Kidney epithelial cell (primary cell): ENCODE results near the gene TENM4. TPM values are rescaled to one million over a fixed set of nuclear protein-coding genes. Genes with fewer than 3 reads are reported as not detected.

Experiments
- DNase-seq: peaks from one replicate; pipeline ENCODE4 v3.0.0-alpha.2; 2010; ENCODE audit warnings: low read depth
- H3K27me3 ChIP-seq: 2 replicates; pipeline ENCODE4 v1.6.0; 2011; ENCODE audit warnings: low read length; ENCODE audit not compliant: control insufficient read depth, insufficient read depth
- H3K36me3 ChIP-seq: 2 replicates; pipeline ENCODE4 v1.5.1; 2011; ENCODE audit warnings: low read length; ENCODE audit not compliant: control insufficient read depth, insufficient read depth
- H3K4me3 ChIP-seq: 2 replicates; pipeline ENCODE4 v1.5.1; 2011; ENCODE audit warnings: low read depth, mild to moderate bottlenecking, control low read depth, low read length
- total RNA-seq: library from RNA; depleted of rRNA; stranded (reverse); fragments of >200 nt; gene quantifications from 2 replicates; pipeline ENCODE4 v1.2.3, GENCODE V29; 2015
- TF ChIP-seq, protein P1 (sequence below): IDR thresholded peaks from 2 replicates; pipeline ENCODE4 v1.5.1; 2011; ENCODE audit warnings: mild to moderate bottlenecking, moderate library complexity, low read length, control low read depth, inconsistent platforms; ENCODE audit not compliant: insufficient read depth, poor library complexity, severe bottlenecking

Gene TENM4
- total RNA-seq, 1 donor from 2014 or later = 35.3 TPM

DNA sequence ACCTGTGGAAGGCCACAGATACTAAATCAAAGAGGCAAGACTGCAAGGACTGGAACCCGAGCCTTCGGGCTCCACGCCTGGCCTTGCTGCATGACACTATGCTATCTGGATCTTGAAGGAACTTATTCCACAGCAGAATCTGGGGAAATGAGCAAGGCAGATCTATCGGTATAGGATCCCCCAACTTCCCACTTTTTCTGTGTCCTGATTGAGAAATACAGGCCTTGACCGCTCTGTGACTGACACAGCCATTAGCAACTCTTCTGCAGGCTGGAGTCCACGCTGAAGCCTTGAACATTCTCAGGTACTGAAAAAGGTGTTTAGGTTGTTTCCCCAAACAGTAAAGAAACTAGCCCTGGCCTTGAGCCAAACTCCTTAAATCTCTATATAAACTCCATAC, 625.0 kb downstream of the TENM4 start:
- DNase-seq = no peak
- Histone ChIP-seq H3K27me3 (no peaks in the 10 kb centered on the region), H3K36me3 (no peaks in the 10 kb centered on the region), H3K4me3 (no peak overlapping the region)
- TF ChIP-seq, protein P1, sequence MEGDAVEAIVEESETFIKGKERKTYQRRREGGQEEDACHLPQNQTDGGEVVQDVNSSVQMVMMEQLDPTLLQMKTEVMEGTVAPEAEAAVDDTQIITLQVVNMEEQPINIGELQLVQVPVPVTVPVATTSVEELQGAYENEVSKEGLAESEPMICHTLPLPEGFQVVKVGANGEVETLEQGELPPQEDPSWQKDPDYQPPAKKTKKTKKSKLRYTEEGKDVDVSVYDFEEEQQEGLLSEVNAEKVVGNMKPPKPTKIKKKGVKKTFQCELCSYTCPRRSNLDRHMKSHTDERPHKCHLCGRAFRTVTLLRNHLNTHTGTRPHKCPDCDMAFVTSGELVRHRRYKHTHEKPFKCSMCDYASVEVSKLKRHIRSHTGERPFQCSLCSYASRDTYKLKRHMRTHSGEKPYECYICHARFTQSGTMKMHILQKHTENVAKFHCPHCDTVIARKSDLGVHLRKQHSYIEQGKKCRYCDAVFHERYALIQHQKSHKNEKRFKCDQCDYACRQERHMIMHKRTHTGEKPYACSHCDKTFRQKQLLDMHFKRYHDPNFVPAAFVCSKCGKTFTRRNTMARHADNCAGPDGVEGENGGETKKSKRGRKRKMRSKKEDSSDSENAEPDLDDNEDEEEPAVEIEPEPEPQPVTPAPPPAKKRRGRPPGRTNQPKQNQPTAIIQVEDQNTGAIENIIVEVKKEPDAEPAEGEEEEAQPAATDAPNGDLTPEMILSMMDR = no peak

DNA sequence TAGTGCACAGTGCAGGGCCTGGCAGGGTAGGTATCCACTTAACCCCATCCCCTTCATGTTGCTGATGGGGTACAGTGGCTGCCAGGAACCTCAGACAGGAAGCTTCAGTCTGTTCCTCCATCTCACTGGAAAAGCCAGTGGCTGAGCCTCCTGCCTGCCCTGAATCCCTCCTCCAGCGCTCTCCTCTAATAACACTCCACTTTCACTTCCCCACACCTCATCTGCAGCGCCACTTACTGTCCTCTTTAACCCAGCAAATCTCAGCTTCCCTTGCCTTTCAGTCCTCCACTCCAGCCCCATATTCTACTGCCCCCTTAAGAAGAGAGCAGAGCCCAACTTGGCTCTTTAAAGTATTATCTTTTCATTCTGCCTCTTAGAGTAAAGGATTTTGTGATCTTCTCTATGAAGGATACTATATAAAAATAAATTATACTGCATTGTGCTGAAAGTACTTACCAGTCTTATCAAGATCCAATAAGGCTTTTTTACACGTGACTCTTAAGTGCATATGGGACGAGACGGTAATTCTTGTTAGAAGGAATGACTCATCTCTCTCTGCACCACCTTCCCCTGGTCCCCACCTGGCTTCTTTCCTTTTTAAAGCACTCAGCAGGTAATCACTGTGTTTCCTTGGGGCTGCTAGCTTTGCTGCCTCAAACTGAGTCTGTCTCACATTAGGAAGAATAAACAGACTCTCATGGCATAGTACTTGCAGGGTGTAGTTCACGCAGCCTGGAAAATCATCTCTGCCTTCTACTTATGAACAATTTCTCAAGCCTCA, 628.1 kb downstream of the TENM4 start:
- TF ChIP-seq, protein P1 = no peak
- Histone ChIP-seq H3K27me3 (no peaks in the 10 kb centered on the region), H3K4me3 (no peak overlapping the region), H3K36me3 (no peaks in the 10 kb centered on the region)
- no peak for DNase-seq

DNA sequence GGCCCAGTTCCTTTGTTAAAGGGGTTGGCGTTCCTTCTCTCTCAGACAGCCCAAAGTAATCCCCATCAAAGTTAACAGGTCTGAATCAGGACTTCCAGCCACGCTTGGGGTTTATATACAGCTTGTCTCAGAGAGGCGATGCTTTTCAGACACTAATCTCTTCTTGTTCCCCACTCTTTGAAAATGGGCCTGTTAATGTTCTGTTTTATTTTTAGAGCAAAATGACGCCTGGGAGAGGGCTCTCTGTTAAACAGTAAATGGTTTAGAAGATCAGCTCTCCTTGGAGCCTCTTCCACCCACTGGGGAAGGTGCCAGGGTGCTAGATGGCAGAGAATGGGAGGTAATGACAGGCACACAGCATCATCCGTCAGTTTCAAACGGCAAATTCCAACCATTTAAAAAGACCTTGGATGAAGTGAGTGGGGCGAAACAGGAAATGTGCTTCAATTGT, 630.2 kb downstream of the TENM4 start:
- no peak for DNase-seq
- TF ChIP-seq, protein P1 = no peak
- no peaks in the 10 kb centered on the region for H3K36me3 ChIP-seq
- no peak overlapping the region for H3K4me3 ChIP-seq
- no peaks in the 10 kb centered on the region for H3K27me3 ChIP-seq

DNA sequence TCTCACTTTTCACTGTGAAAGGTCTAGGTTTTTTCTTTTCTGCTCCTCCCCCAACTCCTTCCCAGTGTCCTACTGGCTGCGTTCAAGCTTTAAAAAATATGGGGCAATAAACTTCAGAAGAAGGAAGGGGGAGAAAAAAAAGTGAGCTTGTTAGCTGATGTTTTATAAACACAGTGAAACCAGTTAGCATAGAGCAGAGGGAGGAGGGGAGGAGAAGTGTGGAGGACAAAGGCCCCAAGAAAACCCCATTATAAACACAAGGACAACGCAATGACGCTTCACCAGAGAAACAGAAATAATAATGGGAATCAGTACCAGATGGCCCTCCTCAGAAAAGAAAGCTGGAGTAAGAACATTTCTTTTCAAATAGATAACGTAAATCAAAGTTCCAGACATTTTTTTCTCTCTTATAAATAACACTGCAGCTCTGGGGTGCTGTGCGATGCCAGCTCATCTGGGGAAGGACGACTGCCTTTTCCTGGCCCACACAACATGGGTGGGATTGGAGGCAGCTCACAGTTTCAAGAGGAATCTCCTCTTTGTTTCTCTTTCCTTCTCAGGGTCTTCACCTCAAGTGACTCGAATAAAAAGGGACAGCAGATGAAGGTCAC, 630.8 kb downstream of the TENM4 start:
- Histone ChIP-seq H3K4me3 (no peak overlapping the region), H3K36me3 (no peaks in the 10 kb centered on the region), H3K27me3 (no peaks in the 10 kb centered on the region)
- DNase-seq = no peak
- TF ChIP-seq, protein P1 = no peak

DNA sequence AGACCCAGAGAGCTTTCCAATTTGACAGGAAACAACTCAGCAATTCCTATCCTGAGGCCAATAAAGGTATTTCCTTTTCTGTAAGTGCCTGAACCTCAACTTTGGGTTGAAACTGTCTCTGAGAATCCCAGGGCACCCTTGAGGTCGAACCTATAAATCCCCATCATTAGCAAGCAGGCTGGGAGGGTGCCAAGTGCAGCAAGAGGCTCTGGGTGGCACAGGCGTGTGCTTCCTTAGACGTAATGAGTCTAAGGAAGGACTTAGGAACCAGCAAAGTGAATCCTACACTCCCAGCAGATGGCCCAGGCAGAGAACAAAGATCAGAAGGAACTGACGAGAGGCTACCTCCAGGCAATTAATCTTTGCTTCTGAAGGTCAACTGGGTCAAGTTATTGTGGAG, 631.9 kb downstream of the TENM4 start:
- Histone ChIP-seq H3K36me3 (no peaks in the 10 kb centered on the region), H3K27me3 (no peaks in the 10 kb centered on the region), H3K4me3 (no peak overlapping the region)
- TF ChIP-seq, protein P1 = no peak
- no peak for DNase-seq
